Activated CD4-positive, alpha-beta T cell treated with anti-CD3 and anti-CD28 coated beads for 24 hours (primary cell): ENCODE results near the gene DDX52.
"Not testable (repeated sequence)": the region's sequence is repeated elsewhere in the genome, so short reads cannot be mapped to it uniquely, and the experiment has no call there.

Experiments
- DNase-seq, 2 donors: peaks; one replicate each; pipeline ENCODE4 v3.0.0-alpha.2; 2020; ENCODE audit warnings: low read depth in 2 of 2

DDX52 gene

DNA sequence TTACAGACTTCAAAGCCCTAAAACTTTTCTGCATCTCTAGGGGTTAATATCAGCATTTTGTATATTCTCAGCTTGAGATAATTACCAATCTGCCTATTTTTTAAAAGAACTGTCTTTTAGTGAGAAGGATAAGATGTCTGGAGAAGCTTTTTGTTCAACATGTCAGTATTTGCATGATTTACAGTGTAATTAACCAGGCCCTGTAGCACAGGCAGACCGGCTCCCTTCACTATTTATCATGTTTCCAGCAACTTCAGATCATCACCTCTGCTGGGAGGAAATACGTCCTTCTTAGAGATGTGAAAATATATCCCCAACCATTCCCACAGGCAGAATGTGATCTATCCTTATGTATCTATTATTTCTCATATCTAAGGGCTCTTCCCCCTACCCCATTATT lies 8.6 kb upstream of the DDX52 start:
- no peak for DNase-seq

DNA sequence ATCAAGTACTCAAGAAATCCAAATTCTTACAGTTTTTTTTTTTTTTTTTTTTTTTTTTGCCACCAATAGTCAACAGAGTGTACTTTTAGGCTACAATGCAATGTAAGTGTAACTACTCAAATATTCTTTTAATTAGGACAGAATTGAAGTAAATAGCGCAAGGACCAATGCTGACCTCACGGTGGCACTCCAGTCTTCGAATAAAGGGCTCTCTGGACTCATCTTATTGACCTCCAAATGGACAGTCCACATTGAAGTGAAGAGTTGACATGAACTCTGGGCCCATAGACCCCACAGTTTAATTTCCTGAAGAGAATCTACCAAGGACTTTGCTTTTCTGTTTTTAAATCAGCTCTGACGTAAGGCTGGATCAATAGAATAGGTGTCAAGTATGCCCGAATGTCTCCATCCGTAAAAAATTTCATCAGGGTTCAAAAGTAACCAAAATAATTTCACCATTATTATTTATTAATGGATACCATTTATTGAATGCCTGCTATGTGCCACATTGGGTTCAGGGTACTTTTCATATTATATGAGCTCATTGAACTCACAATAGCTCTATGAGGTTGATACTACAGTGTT lies 7.3 kb upstream of the DDX52 start:
- no peak for DNase-seq

- no peak for DNase-seq
Observed at GRCh38 chr17:37648555-37648954, 5.3 kb upstream of the DDX52 start.

- no peak for DNase-seq
Observed at GRCh38 chr17:37647856-37648255, 4.6 kb upstream of the DDX52 start.

DNA sequence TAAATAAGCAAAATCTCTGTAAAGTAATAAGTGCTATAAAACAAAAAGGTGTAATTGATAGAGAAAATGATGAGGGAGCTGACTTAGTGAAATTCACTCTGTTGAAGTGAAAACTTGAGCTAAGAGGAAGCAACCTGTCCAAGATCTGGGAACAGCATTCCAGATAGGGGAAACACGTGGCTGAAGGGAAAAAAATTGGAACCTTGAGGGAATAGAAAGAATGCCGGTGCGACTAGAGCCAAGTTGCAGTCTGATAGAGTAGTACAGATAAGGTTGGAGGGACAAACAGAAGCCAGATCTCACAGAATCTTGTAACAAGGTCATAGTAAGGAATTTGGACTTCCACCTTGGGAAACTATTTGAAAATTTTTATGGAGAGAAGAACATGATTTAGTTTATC lies 623 bp upstream of the DDX52 start:
- no peak for DNase-seq

DNA sequence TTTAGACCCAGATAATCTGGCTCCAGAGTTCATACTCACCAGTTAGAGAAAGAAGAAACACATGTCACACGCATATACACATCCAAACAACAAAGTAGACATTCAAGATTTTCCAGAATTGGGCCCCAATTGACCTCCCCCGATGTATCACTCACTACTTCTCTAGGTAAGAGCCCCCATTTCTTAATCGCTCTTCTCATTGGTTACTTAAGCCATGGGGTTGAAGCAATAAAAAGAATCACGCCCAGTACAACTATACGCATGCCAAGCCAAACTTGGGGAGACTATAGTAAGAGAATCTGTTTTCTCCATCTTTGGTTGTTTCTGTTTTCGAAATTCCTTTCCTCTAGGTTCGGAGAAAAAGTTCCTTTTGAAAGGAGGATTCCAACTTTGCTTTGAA lies 565 bp downstream of the DDX52 start:
- no peak for DNase-seq

DNA sequence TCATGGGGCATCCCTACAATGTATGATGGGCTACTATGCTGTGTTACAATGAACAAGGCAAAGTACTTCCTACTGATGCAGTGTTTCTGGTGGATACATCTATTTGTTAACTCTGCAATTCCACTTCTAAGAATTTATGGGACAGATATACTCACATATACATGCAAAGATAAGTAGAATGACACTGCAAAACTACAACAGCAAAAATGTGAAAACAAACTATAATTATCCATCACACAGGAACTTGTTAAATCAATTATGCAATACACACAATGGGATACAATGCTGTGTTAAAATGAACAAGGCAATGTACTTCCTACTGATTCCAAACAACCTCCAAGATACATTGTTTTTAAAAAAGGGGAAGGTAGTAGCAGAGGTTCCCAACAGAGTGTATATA lies 3.2 kb downstream of the DDX52 start:
- DNase-seq: no peak

- no peak for DNase-seq
Observed at GRCh38 chr17:37637956-37638355, 5.3 kb downstream of the DDX52 start.

GRCh38 chr17:37616430-37616829 lies 26.8 kb downstream of the DDX52 start:
- not testable (repeated sequence) for DNase-seq

GRCh38 chr17:37614823-37615222 lies 28.4 kb downstream of the DDX52 start:
- DNase-seq: no peak

- DNase-seq: no peak
Observed at GRCh38 chr17:37614391-37614790, 28.9 kb downstream of the DDX52 start.

DNA sequence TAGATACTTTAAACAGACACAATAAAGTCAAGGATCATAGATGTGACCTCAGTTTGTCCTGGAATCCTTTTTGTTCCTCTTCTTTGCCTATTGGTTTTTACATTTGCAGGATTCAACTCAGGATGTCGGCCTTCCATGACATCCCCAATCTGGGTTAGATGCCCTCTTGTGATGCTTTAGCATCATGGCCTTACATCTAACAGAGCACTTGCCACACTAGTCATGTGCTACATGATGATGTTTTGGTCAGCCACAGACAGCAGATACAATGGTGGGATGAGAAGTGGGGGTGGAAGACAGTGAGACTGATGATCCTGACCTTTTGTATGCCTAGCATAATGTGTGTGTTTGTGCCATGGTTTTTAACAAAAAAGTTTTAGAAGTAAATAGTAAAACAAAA lies 32.3 kb downstream of the DDX52 start:
- DNase-seq: no peak

- DNase-seq: not testable (repeated sequence)
Observed at GRCh38 chr17:37610041-37610420, 33.2 kb downstream of the DDX52 start.

GRCh38 chr17:37609170-37610040 lies 33.8 kb downstream of the DDX52 start, which contains the start of gene SYNRG:
SYNRG (minus strand) TSS chr17:37609418; CDS start chr17:37609355, 63 bp downstream.
- peak; percentile 86 to 87 for DNase-seq

- no peak for DNase-seq
Observed at GRCh38 chr17:37608351-37609169, 34.7 kb downstream of the DDX52 start.

DNA sequence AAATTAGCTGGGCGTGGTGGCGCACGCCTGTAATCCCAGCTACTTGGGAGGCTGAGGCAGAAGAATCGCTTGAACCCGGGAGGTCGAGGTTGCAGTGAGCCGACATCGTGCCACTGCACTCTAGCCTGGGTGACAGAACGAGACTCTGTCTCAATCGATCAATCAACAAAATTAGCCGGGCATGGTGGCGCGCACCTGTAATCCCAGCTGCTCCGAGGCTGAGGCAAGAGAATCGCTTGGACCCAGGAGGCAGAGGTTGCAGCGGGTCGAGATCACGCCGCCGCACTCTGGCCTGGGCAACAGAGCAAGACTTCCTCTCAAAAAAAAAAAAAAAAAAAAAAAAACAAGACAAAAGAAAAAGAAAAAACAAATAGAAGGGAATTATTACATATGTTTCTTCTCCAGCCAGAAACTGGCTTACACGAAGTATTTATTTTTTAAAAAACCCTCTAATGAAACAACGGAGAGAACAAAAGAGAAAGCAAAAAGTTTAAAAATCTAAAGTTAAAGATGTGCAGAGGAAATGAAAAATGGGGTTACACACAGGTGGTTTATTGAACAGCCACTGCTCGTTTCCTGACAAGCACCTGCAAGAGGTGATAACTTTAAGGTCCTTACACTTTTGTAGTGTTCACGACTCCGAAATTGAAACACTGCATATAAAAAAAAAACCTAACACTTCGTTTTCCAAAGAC lies 35.5 kb downstream of the DDX52 start:
- DNase-seq: no peak

DNA sequence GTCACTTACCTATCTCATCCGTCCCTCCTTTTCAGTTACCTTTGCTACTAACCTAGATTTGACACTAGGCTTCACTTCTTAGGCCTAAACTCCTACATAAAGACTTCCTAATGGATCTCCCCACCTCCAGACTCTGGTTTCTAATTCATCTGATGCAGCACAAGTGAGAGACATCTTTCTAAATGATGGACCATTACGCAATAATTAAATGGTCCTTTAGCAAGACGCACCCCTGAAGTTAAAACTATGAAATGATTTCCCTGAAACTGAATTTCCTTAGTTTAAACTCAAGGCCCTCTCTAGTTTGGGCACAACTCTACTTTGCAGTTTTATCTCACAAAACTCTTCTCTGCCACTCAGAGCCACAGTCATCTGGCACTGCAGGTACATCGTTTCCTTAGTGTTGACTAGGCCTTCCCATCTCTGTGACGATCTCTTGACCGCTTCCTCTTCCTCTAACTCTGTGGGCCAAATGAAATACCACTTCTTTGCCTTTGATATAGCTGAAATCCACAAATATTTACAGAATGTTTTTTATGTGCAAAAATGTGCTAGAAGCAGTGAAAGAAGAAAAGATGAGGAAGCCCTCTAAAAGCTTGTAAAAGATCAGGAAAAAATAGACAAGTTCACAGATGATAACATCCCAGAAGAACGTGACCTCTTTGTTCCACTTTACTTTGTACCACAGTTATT lies 37.3 kb downstream of the DDX52 start:
- DNase-seq: no peak

DNA sequence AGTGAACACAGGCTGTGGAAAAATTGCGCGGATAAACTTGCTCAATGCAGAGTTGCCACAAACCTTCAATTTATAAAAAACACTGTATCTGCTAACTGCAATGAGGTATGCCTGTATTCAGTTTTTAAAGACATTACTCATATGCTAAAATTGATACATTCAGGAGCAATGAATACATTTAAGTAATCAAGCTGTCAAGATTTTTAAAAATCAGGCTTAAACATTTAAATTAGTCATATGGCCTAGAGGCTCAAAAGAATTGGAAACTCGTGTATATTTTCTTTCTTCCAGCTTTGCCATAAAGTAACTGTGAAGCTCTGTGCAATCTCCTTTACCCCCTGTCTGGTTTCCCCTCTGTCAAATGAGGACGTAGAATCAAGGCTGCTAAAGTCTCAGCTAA lies 38.2 kb downstream of the DDX52 start:
- no peak for DNase-seq

DNA sequence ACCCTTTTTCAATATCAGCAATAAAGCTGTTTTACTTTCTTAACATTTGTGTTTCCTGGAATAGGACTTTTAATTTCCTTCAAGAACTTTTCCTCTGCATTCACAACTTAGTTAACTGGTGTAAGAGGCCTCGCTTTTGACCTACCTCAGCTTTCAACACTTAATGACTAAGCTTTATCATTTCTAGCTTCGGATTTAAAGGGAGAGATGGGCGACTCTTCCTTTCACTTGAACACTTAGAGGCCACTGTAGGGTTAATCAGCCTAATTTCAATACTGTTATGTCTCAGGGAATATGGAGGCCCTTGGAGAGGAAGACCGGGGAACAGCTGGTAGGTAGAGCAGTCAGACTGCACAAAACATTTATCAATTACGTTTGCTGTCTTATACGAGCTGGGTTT lies 38.7 kb downstream of the DDX52 start:
- DNase-seq: no peak

GRCh38 chr17:37598145-37598544 lies 45.1 kb downstream of the DDX52 start:
- DNase-seq: no peak

DNA sequence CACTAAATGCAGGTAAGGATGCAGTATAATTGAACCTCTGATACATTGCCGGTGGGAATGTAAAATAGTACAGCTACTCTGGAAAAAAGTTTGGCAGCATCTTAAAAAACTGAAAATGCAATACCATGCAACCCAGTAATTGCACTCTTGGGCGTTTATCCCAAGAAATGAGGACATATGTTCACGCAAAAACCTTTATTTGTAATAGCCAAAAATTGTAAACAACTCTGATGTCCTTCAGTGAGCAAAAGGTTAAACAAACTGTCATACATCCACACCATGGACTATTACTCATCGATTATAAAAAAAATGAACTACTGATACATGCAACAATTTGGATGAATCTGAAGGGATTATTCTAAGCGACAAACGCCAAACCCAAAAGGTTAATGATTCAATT lies 51.0 kb downstream of the DDX52 start:
- no peak for DNase-seq
